Endothelial cell of umbilical vein (primary cell): ENCODE measurements around the gene BTBD17. TPM values are rescaled to one million over a fixed set of nuclear protein-coding genes. Genes with fewer than 3 reads are reported as not detected.

ENCODE experiments used
- BruUV-seq: library from RNA; stranded (reverse); fragments of 400-500 nt; replicated peaks from 2 replicates; lab custom pipeline; 2021; lab: Mats Ljungman, UMichigan
- CTCF ChIA-PET: fragments of 300-600, 350-600 bp; sonication (Branson Sonifier 250); formaldehyde crosslinking; loops from one replicate; lab custom pipeline; 2021; ENCODE audit warnings: antibody characterized with exemption, inconsistent platforms; lab: Charles Lee
- POLR2A ChIA-PET: fragments of 300-600, 350-600 bp; sonication (Branson Sonifier 250); formaldehyde crosslinking; loops from one replicate; lab custom pipeline; 2021; ENCODE audit warnings: antibody characterized with exemption, inconsistent platforms; lab: Charles Lee
- DNase-seq: peaks from one replicate; pipeline ENCODE4 v3.0.0-alpha.2; 2011; ENCODE audit warnings: low read depth, low spot score
- FAIRE-seq: peaks from 2 replicates; lab custom pipeline; 2011; peaks lifted over from hg19 to GRCh38; lab: Jason Lieb, UNC
- H2AFZ ChIP-seq: 2 replicates; pipeline ENCODE4 v1.6.0; 2012; ENCODE audit warnings: low read depth, low read length, control low read depth, inconsistent platforms
- H3K27ac ChIP-seq: 2 replicates; pipeline ENCODE4 v1.5.1; 2011; ENCODE audit warnings: low read depth, mild to moderate bottlenecking, control low read depth, low read length, moderate library complexity; ENCODE audit not compliant: insufficient read depth
- H3K27me3 ChIP-seq, 2 experiments: 2 replicates each; pipeline versions ENCODE4 v1.6.0 to v1.6.1; 2011; ENCODE audit warnings: low read length in 2 of 2, mixed read lengths in 1 of 2; ENCODE audit not compliant: control insufficient read depth in 2 of 2, insufficient read depth in 2 of 2
- H3K36me3 ChIP-seq, 2 experiments: 2 replicates in 1 of 2; 3 replicates in 1 of 2; pipeline ENCODE4 v1.5.1; 2011; ENCODE audit warnings: low read length in 2 of 2, mild to moderate bottlenecking in 1 of 2, moderate library complexity in 1 of 2; ENCODE audit not compliant: control insufficient read depth in 2 of 2, insufficient read depth in 2 of 2; ENCODE audit errors: extremely low read depth in 1 of 2
- H3K4me1 ChIP-seq: 3 replicates; pipeline ENCODE4 v1.5.1; 2011; ENCODE audit warnings: mild to moderate bottlenecking, low read length; ENCODE audit not compliant: control insufficient read depth, insufficient read depth; ENCODE audit errors: extremely low read depth
- H3K4me2 ChIP-seq: 2 replicates; pipeline ENCODE4 v1.6.1; 2011; ENCODE audit warnings: low read length, control low read depth, mixed read lengths; ENCODE audit not compliant: insufficient read depth
- H3K4me3 ChIP-seq, 3 experiments: fragments of 200-600 bp in 1 of 3; sonication (generic), shearing (Covaris generic) in 1 of 3; replicated peaks in 1 of 3; 2 replicates each; pipeline ENCODE4 v1.5.1; 2011 to 2016; ENCODE audit warnings: control low read depth in 3 of 3, low read length in 3 of 3, mild to moderate bottlenecking in 2 of 3, inconsistent platforms in 1 of 3, low read depth in 1 of 3, moderate library complexity in 1 of 3; ENCODE audit not compliant: insufficient read depth in 1 of 3
- H3K79me2 ChIP-seq: 2 replicates; pipeline ENCODE4 v1.6.0; 2012; ENCODE audit warnings: low read length, inconsistent platforms; ENCODE audit not compliant: control insufficient read depth, insufficient read depth
- H3K9ac ChIP-seq: replicated peaks from 2 replicates; pipeline ENCODE3; 2011; ENCODE audit warnings: low read length, control low read depth; ENCODE audit not compliant: insufficient read depth; ENCODE audit errors: extremely low read depth
- H3K9me1 ChIP-seq: replicated peaks from 3 replicates; pipeline ENCODE4 v1.6.0; 2011; ENCODE audit warnings: mild to moderate bottlenecking, low read length; ENCODE audit not compliant: control insufficient read depth, insufficient read depth; ENCODE audit errors: extremely low read depth
- H3K9me3 ChIP-seq: replicated peaks from 2 replicates; pipeline ENCODE4 v1.5.1; 2012; ENCODE audit warnings: low read length, inconsistent platforms; ENCODE audit not compliant: control insufficient read depth, insufficient read depth
- H4K20me1 ChIP-seq: replicated peaks from 2 replicates; pipeline ENCODE3; 2011; ENCODE audit warnings: mild to moderate bottlenecking, low read length; ENCODE audit not compliant: control insufficient read depth, insufficient read depth; ENCODE audit errors: extremely low read depth
- EZH2 ChIP-seq: IDR thresholded peaks from 2 replicates; pipeline ENCODE4 v1.6.1; 2012; ENCODE audit warnings: borderline replicate concordance, low read depth, mild to moderate bottlenecking, moderate library complexity, low read length, inconsistent platforms; ENCODE audit not compliant: severe bottlenecking
- FOS ChIP-seq: IDR thresholded peaks from 2 replicates; pipeline ENCODE4 v1.6.1; 2011; ENCODE audit warnings: mild to moderate bottlenecking, low read length, moderate library complexity, borderline replicate concordance; ENCODE audit not compliant: insufficient read depth
- GATA2 ChIP-seq: IDR thresholded peaks from 2 replicates; pipeline ENCODE4 v1.7.0; 2011; ENCODE audit warnings: low read depth, mild to moderate bottlenecking, moderate library complexity, mixed read lengths, low read length; ENCODE audit not compliant: insufficient read length, insufficient read depth
- JUN ChIP-seq: IDR thresholded peaks from 2 replicates; pipeline ENCODE4 v1.6.1; 2011; ENCODE audit warnings: borderline replicate concordance, low read depth; ENCODE audit not compliant: insufficient read length, insufficient read depth
- MYC ChIP-seq: IDR thresholded peaks from one replicate; pipeline ENCODE4 v1.6.1; 2011; ENCODE audit warnings: mild to moderate bottlenecking, low read depth, low read length
- POLR2A ChIP-seq: IDR thresholded peaks from 2 replicates; pipeline ENCODE4 v1.6.1; 2012; ENCODE audit warnings: low read depth, mild to moderate bottlenecking, control low read depth, low read length
- POLR2AphosphoS5 ChIP-seq: IDR thresholded peaks from 2 replicates; pipeline ENCODE4 v1.6.1; 2012; ENCODE audit warnings: low read depth, mild to moderate bottlenecking, control low read depth, low read length, moderate library complexity; ENCODE audit not compliant: insufficient read depth
- dilution Hi-C: fragments of 300-500 bp; cut with MboI; formaldehyde crosslinking; loops from one replicate; pipeline ENCODE4 v1.15.0; 2019; ENCODE audit warnings: low sequenced_read_pairs; ENCODE audit not compliant: extremely low pct_ligation_motif_present
- intact Hi-C: fragments of 100-400 bp; cut with micrococcal nuclease; formaldehyde crosslinking; loops from one replicate; pipeline ENCODE4 v1.10.0; 2022
- polyA plus RNA-seq, 4 experiments: library from polyadenylated mRNA; depleted of rRNA in 3 of 4; stranded (reverse) in 3 of 4; unstranded in 1 of 4; fragments of >200 nt; gene quantifications; 2 replicates each; pipeline versions ENCODE4 v1.2.1 to v1.2.3, GENCODE V29; 2011 to 2012; ENCODE audit warnings: missing spikeins in 1 of 4
- total RNA-seq: library from RNA; stranded (reverse); gene quantifications from 2 replicates; pipeline ENCODE4 v1.2.3, GENCODE V29; 2021
- TF ChIP-seq, protein P1 (sequence below), 2 donors: IDR thresholded peaks; 1 replicate in 1 of 2; 2 replicates in 1 of 2; pipeline ENCODE4 v1.5.1; 2011; ENCODE audit warnings: low read length in 2 of 2, mild to moderate bottlenecking in 2 of 2, moderate library complexity in 2 of 2, control low read depth in 1 of 2, inconsistent platforms in 1 of 2, low read depth in 1 of 2; ENCODE audit not compliant: insufficient read depth in 1 of 2; ENCODE audit errors: extremely low read depth in 1 of 2
- TF ChIP-seq, protein P2 (sequence below): IDR thresholded peaks from 2 replicates; pipeline ENCODE4 v1.6.1; 2011; ENCODE audit not compliant: insufficient read depth, insufficient read length

The BTBD17 gene
- total and polyA plus RNA-seq, 2 donors (not counting 3 experiments of a cell fraction or from before 2014, with no cell fraction given): not detected

DNA sequence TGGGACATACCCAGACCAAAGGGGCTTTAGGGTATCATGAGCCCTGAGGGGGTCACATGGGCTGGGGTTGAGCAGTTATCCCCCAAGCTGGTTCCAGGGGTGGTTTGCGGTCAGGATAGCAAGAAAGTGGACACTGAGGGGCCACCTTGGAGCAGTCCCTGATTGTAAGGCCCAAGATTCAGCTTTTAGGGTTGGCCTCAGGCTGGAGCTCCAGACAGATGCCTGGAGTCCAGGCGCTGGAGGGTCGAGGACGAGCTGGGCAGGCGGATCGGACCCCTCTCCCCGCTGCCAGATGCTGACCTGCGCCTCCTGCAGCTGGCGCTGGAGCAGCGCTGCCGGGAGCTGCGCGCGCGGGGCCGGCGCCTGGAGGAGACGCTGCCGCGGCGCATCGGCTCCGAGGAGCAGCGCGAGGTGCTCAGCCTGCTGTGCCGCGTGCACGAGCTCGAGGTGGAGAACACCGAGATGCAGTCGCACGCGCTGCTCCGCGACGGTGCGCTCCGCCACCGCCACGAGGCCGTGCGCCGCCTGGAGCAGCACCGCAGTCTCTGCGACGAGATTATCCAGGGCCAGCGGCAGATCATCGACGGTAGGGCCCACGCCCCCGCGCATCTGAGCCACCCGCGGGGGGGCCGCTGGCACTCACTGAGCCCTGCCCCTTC lies 10.0 kb downstream of the BTBD17 start:
- FAIRE-seq (no peak), DNase-seq (no peak)
- BruUV-seq: no TSS peak
- intact Hi-C loops (no loop called here), dilution Hi-C loops (no loop called here)
- H3K79me2 ChIP-seq: no peaks in the 10 kb centered on the region
- no peak for TF ChIP-seq EZH2
- ChIA-PET CTCF (interaction anchor here (1.1 to 2.5 kb wide), 3 partner anchors 12 to 922 kb away, joined by 3 to 13 read pairs (median 4); partner anchors contain the start of gene GPR142), POLR2A (no interaction called here)
- H3K9me1 ChIP-seq: no peaks in the 10 kb centered on the region
- H3K4me1 ChIP-seq: no peaks in the 10 kb centered on the region
- H3K9me3 ChIP-seq: no peaks in the 10 kb centered on the region
- no peaks in the 10 kb centered on the region for H4K20me1 ChIP-seq
- no peak overlapping the region for H2AFZ ChIP-seq
- H3K36me3 ChIP-seq: no peaks in the 10 kb centered on the region
- peaks cover 3 to 19% of the 10 kb centered on the region in 2 experiments for H3K27me3 ChIP-seq
- H3K9ac ChIP-seq: no peak overlapping the region
- no peak overlapping the region for H3K4me2 ChIP-seq
- H3K27ac ChIP-seq: no peak overlapping the region
- no peak overlapping the region for H3K4me3 ChIP-seq

DNA sequence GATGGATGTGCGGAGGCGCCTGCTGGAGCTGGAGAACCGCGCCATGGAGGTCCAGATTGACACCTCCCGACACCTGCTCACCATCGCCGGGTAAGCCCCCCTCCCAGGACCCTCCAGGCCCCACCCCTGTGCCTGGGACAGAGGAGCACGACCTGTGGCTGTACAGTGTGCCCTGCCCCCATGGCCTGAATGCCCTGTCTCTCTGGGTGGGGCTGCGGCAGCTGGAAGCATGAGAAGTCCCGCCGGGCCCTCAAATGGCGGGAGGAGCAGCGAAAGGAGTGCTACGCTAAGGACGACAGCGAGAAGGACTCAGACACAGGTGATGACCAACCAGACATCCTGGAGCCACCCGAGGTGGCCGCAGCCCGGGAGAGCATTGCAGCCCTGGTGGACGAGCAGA lies 11.2 kb downstream of the BTBD17 start:
- H3K4me3 ChIP-seq: no peak overlapping the region
- H3K27ac ChIP-seq: no peak overlapping the region
- no peak for FAIRE-seq
- no peaks in the 10 kb centered on the region for H3K9me1 ChIP-seq
- no peaks in the 10 kb centered on the region for H4K20me1 ChIP-seq
- dilution Hi-C loops: no loop called here
- TF ChIP-seq, protein P1, sequence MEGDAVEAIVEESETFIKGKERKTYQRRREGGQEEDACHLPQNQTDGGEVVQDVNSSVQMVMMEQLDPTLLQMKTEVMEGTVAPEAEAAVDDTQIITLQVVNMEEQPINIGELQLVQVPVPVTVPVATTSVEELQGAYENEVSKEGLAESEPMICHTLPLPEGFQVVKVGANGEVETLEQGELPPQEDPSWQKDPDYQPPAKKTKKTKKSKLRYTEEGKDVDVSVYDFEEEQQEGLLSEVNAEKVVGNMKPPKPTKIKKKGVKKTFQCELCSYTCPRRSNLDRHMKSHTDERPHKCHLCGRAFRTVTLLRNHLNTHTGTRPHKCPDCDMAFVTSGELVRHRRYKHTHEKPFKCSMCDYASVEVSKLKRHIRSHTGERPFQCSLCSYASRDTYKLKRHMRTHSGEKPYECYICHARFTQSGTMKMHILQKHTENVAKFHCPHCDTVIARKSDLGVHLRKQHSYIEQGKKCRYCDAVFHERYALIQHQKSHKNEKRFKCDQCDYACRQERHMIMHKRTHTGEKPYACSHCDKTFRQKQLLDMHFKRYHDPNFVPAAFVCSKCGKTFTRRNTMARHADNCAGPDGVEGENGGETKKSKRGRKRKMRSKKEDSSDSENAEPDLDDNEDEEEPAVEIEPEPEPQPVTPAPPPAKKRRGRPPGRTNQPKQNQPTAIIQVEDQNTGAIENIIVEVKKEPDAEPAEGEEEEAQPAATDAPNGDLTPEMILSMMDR (IDR thresholded peaks at IDR 0.05; ENCODE audit: extremely low read depth in 1 of 2, insufficient read depth in 1 of 2, low read depth in 1 of 2, low read length in 2 of 2): no peak
- TF ChIP-seq, protein P2, sequence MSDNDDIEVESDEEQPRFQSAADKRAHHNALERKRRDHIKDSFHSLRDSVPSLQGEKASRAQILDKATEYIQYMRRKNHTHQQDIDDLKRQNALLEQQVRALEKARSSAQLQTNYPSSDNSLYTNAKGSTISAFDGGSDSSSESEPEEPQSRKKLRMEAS: no peak
- TF ChIP-seq GATA2 (no peak), FOS (no peak), EZH2 (no peak), POLR2AphosphoS5 (no peak), MYC (no peak), JUN (no peak), POLR2A (no peak)
- POLR2A ChIA-PET: no interaction called here
- H3K79me2 ChIP-seq: no peaks in the 10 kb centered on the region
- DNase-seq: no peak
- no TSS peak for BruUV-seq
- no peaks in the 10 kb centered on the region for H3K9me3 ChIP-seq
- H3K36me3 ChIP-seq: no peaks in the 10 kb centered on the region
- CTCF ChIA-PET: interaction anchor here (1.1 to 2.5 kb wide), 2 partner anchors 18 kb away, joined by 5 to 13 read pairs; partner anchors contain the start of gene GPR142
- H3K4me2 ChIP-seq: no peak overlapping the region
- no peak overlapping the region for H2AFZ ChIP-seq
- no peak overlapping the region for H3K9ac ChIP-seq
- H3K4me1 ChIP-seq: peaks cover 1% of the 10 kb centered on the region
- peaks cover 0 to 9% of the 10 kb centered on the region in 2 experiments for H3K27me3 ChIP-seq
- intact Hi-C loops: no loop called here
